Ishikawa (cell line): Measurements from ENCODE around the gene LAMTOR2.

Experiments used
- CEBPB ChIP-seq: IDR thresholded peaks from 2 replicates; pipeline ENCODE4 v1.6.1; 2012
- CREB1 ChIP-seq: IDR thresholded peaks from 2 replicates; pipeline ENCODE4 v1.6.1; 2012; ENCODE audit warnings: low read depth
- EGR1 ChIP-seq: IDR thresholded peaks from 2 replicates; pipeline ENCODE4 v1.6.1; 2012
- EP300 ChIP-seq: IDR thresholded peaks from 2 replicates; pipeline ENCODE4 v1.6.1; 2012; ENCODE audit warnings: borderline replicate concordance
- FOXM1 ChIP-seq: IDR thresholded peaks from 2 replicates; pipeline ENCODE4 v1.6.1; 2012; ENCODE audit warnings: low read depth, borderline replicate concordance
- MAX ChIP-seq: IDR thresholded peaks from 2 replicates; pipeline ENCODE4 v1.6.1; 2012
- NFIC ChIP-seq: IDR thresholded peaks from 2 replicates; pipeline ENCODE4 v1.6.1; 2012
- RAD21 ChIP-seq: IDR thresholded peaks from 2 replicates; pipeline ENCODE4 v1.6.1; 2012; ENCODE audit warnings: low read depth
- REST ChIP-seq: IDR thresholded peaks from 2 replicates; pipeline ENCODE4 v1.6.1; 2012; ENCODE audit warnings: low read depth, mild to moderate bottlenecking
- TAF1 ChIP-seq: IDR thresholded peaks from 2 replicates; pipeline ENCODE4 v1.6.1; 2012; ENCODE audit warnings: low read depth, mild to moderate bottlenecking
- TCF12 ChIP-seq: IDR thresholded peaks from 2 replicates; pipeline ENCODE4 v1.6.1; 2012; ENCODE audit warnings: low read depth
- TEAD4 ChIP-seq: IDR thresholded peaks from 2 replicates; pipeline ENCODE4 v1.6.1; 2012
- USF1 ChIP-seq: IDR thresholded peaks from 2 replicates; pipeline ENCODE4 v1.6.1; 2012
- YY1 ChIP-seq: IDR thresholded peaks from 2 replicates; pipeline ENCODE4 v1.6.1; 2012; ENCODE audit warnings: low read depth
- ZBTB7A ChIP-seq: IDR thresholded peaks from 2 replicates; pipeline ENCODE4 v1.6.1; 2012; ENCODE audit warnings: low read depth

LAMTOR2 gene

GRCh38 chr1:156073740-156074139, 19.2 kb downstream of the LAMTOR2 start:
- TF ChIP-seq NFIC: no peak
- no peak for TF ChIP-seq ZBTB7A
- no peak for TF ChIP-seq REST
- no peak for TF ChIP-seq TAF1

GRCh38 chr1:156074661-156075060, 20.1 kb downstream of the LAMTOR2 start:
- no peak for TF ChIP-seq FOXM1
- no peak for TF ChIP-seq USF1
- no peak for TF ChIP-seq CREB1

- no peak for TF ChIP-seq MAX
- TF ChIP-seq EP300: peak; percentile 41; the same call in 1 of the 2 replicates
- peak; percentile 33; the same call in 1 of the 2 replicates for TF ChIP-seq RAD21
Observed at GRCh38 chr1:156075162-156075561, 20.6 kb downstream of the LAMTOR2 start.

GRCh38 chr1:156075775-156076204, 21.2 kb downstream of the LAMTOR2 start:
- no peak for TF ChIP-seq TCF12
- no peak for TF ChIP-seq ZBTB7A
- no peak for TF ChIP-seq RAD21
- no peak for TF ChIP-seq REST
- no peak for TF ChIP-seq MAX
- no peak for TF ChIP-seq FOXM1
- no peak for TF ChIP-seq CEBPB
- no peak for TF ChIP-seq NFIC
- no peak for TF ChIP-seq USF1
- TF ChIP-seq CREB1: no peak
- no peak for TF ChIP-seq EGR1
- TF ChIP-seq YY1: no peak

- TF ChIP-seq NFIC (no peak), CREB1 (no peak), CEBPB (no peak), RAD21 (no peak), MAX (no peak), EP300 (no peak), TCF12 (no peak), EGR1 (no peak), USF1 (no peak), TEAD4 (no peak), ZBTB7A (no peak), FOXM1 (no peak), TAF1 (no peak), REST (no peak)
Observed at GRCh38 chr1:156076609-156077429, 22.2 kb downstream of the LAMTOR2 start.
